Chondrocyte (in vitro differentiated cells): ENCODE data around the gene GABPB2. TPM values are rescaled to one million over a fixed set of nuclear protein-coding genes. Genes with fewer than 3 reads are reported as not detected.

Experiments used
- DNase-seq: peaks from one replicate; pipeline ENCODE4 v3.0.0; 2021; ENCODE audit warnings: mixed read lengths, low spot score
- H3K27ac Mint-ChIP-seq: one replicate; pipeline ENCODE4 v1.8.0; 2021; ENCODE audit warnings: mild to moderate bottlenecking, moderate library complexity, mixed read lengths; ENCODE audit not compliant: unreplicated experiment
- H3K27me3 Mint-ChIP-seq: 2 replicates; pipeline ENCODE4 v1.8.0; 2021; ENCODE audit warnings: low read depth, mixed read lengths
- H3K36me3 Mint-ChIP-seq: 2 replicates; pipeline ENCODE4 v1.8.0; 2021; ENCODE audit warnings: low read depth, mixed read lengths
- H3K4me1 Mint-ChIP-seq: 2 replicates; pipeline ENCODE4 v1.8.0; 2021; ENCODE audit warnings: low read depth, mild to moderate bottlenecking, mixed read lengths
- H3K4me3 Mint-ChIP-seq: one replicate; pipeline ENCODE4 v1.8.0; 2021; ENCODE audit warnings: mild to moderate bottlenecking, moderate library complexity, mixed read lengths; ENCODE audit not compliant: unreplicated experiment
- H3K9me3 Mint-ChIP-seq: 2 replicates; pipeline ENCODE4 v1.8.0; 2021; ENCODE audit warnings: low read depth, mixed read lengths
- CTCF ChIP-seq: fragments of 200-600 bp; sonication (generic); IDR thresholded peaks from 2 replicates; pipeline ENCODE4 v1.5.0; 2021; ENCODE audit warnings: antibody characterized with exemption, mild to moderate bottlenecking, moderate library complexity
- total RNA-seq: library from RNA; stranded (reverse); gene quantifications from 3 replicates; pipeline ENCODE4 v1.2.1, GENCODE V29; 2021

Gene GABPB2
- total RNA-seq, 1 donor from 2014 or later, result 8.2 TPM

GRCh38 chr1:151060007-151060656 is 10.4 kb upstream of the GABPB2 start, which contains the start of gene MLLT11:
Gene MLLT11, plus strand, starts transcription at chr1:151060397. Its CDS starts 6,828 bp downstream, at chr1:151067225.
- no peak for TF ChIP-seq CTCF
- DNase-seq, result no peak
- H3K9me3 Mint-ChIP-seq, result no peaks in the 10 kb centered on the region
- H3K4me3 Mint-ChIP-seq, result peak within 1 kb of the TSS; percentile 96
- peaks cover 68% of the 10 kb centered on the region for H3K4me1 Mint-ChIP-seq
- H3K36me3 Mint-ChIP-seq, result peaks cover 8% of the 10 kb centered on the region
- H3K27me3 Mint-ChIP-seq, result no peaks in the 10 kb centered on the region
- H3K27ac Mint-ChIP-seq, result peak within 1 kb of the TSS; percentile 96

- peak overlapping the region; percentile 96 for H3K27ac Mint-ChIP-seq
- no peaks in the 10 kb centered on the region for H3K9me3 Mint-ChIP-seq
- H3K4me1 Mint-ChIP-seq, result peaks cover 73% of the 10 kb centered on the region
- TF ChIP-seq CTCF, result no peak
- no peak for DNase-seq
- no peaks in the 10 kb centered on the region for H3K27me3 Mint-ChIP-seq
- peaks cover 7% of the 10 kb centered on the region for H3K36me3 Mint-ChIP-seq
- peak overlapping the region; percentile 96 for H3K4me3 Mint-ChIP-seq
These were observed 9.7 kb upstream of the GABPB2 start for GRCh38 chr1:151060657-151061421.

GRCh38 chr1:151061704-151062103 is 8.9 kb upstream of the GABPB2 start:
- no peaks in the 10 kb centered on the region for H3K9me3 Mint-ChIP-seq
- H3K4me1 Mint-ChIP-seq, result peaks cover 69% of the 10 kb centered on the region
- no peaks in the 10 kb centered on the region for H3K27me3 Mint-ChIP-seq
- peak overlapping the region; percentile 96 for H3K27ac Mint-ChIP-seq
- H3K36me3 Mint-ChIP-seq, result peaks cover 5% of the 10 kb centered on the region
- peak overlapping the region; percentile 96 for H3K4me3 Mint-ChIP-seq
- TF ChIP-seq CTCF, result no peak
- no peak for DNase-seq

GRCh38 chr1:151062741-151063371 is 7.7 kb upstream of the GABPB2 start:
- DNase-seq, result no peak
- Mint-ChIP-seq H3K4me3 (peak overlapping the region; percentile 96), H3K36me3 (peaks cover 6% of the 10 kb centered on the region), H3K27me3 (no peaks in the 10 kb centered on the region), H3K9me3 (no peaks in the 10 kb centered on the region), H3K4me1 (peaks cover 59% of the 10 kb centered on the region), H3K27ac (peak overlapping the region; percentile 96)
- TF ChIP-seq CTCF, result no peak

- Mint-ChIP-seq H3K4me1 (peaks cover 59% of the 10 kb centered on the region), H3K27me3 (no peaks in the 10 kb centered on the region), H3K9me3 (no peaks in the 10 kb centered on the region), H3K4me3 (no peak overlapping the region), H3K27ac (peak overlapping the region; percentile 66), H3K36me3 (peaks cover 12% of the 10 kb centered on the region)
- no peak for DNase-seq
- TF ChIP-seq CTCF, result no peak
These were observed 5.4 kb upstream of the GABPB2 start for GRCh38 chr1:151065089-151065645.
